Mesenchymal stem cell (in vitro differentiated cells and primary cell): ENCODE data around the gene DUSP21.

Source experiments
- DNase-seq: peaks from one replicate; pipeline ENCODE4 v3.0.0-alpha.2; 2013
- H2AFZ ChIP-seq: one replicate; pipeline ENCODE4 v1.6.1; 2013; ENCODE audit warnings: low read depth, mild to moderate bottlenecking, control low read depth, inconsistent platforms, low read length, moderate library complexity
- H2AK5ac ChIP-seq: 2 replicates; pipeline ENCODE4 v1.6.1; 2013; ENCODE audit warnings: low read length, moderate library complexity, mild to moderate bottlenecking, inconsistent platforms; ENCODE audit not compliant: severe bottlenecking
- H2BK120ac ChIP-seq: one replicate; pipeline ENCODE4 v1.6.1; 2013; ENCODE audit warnings: low read depth, mild to moderate bottlenecking, inconsistent platforms, low read length, moderate library complexity
- H2BK12ac ChIP-seq, 2 experiments: one replicate each; pipeline ENCODE4 v1.6.1; 2013; ENCODE audit warnings: inconsistent platforms in 2 of 2, low read length in 2 of 2, mild to moderate bottlenecking in 2 of 2, moderate library complexity in 2 of 2, control low read depth in 1 of 2
- H2BK15ac ChIP-seq: one replicate; pipeline ENCODE4 v1.6.1; 2013; ENCODE audit warnings: mild to moderate bottlenecking, low read depth, inconsistent platforms; ENCODE audit not compliant: poor library complexity, severe bottlenecking
- H2BK5ac ChIP-seq: 2 replicates; pipeline ENCODE4 v1.6.1; 2013; ENCODE audit warnings: low read depth, mild to moderate bottlenecking, low read length, control low read depth, inconsistent platforms; ENCODE audit not compliant: poor library complexity, severe bottlenecking
- H3K14ac ChIP-seq, 2 experiments: one replicate each; pipeline ENCODE4 v1.6.1; 2013; ENCODE audit warnings: inconsistent platforms in 2 of 2, low read length in 2 of 2, control low read depth in 1 of 2, mild to moderate bottlenecking in 1 of 2, moderate library complexity in 1 of 2
- H3K18ac ChIP-seq, 2 experiments: one replicate each; pipeline ENCODE4 v1.6.1; 2013; ENCODE audit warnings: inconsistent platforms in 2 of 2, low read length in 2 of 2, control low read depth in 1 of 2, low read depth in 1 of 2, mild to moderate bottlenecking in 1 of 2
- H3K23ac ChIP-seq, 2 experiments: one replicate each; pipeline ENCODE4 v1.6.1; 2013; ENCODE audit warnings: inconsistent platforms in 2 of 2, low read length in 2 of 2, mild to moderate bottlenecking in 2 of 2, moderate library complexity in 2 of 2, control low read depth in 1 of 2
- H3K27ac ChIP-seq: 2 replicates; pipeline ENCODE4 v1.5.1; 2013; ENCODE audit warnings: mild to moderate bottlenecking, moderate library complexity, low read length, control low read depth, inconsistent platforms; ENCODE audit not compliant: poor library complexity, severe bottlenecking
- H3K27me3 ChIP-seq, 2 experiments: 2 replicates each; pipeline versions ENCODE4 v1.6.1 to v1.7.0; 2013; ENCODE audit warnings: low read length in 2 of 2, mild to moderate bottlenecking in 2 of 2, moderate library complexity in 2 of 2, control low read depth in 1 of 2, inconsistent platforms in 1 of 2; ENCODE audit not compliant: control insufficient read depth in 1 of 2, insufficient read depth in 1 of 2
- H3K36me3 ChIP-seq, 2 experiments: 2 replicates each; pipeline versions ENCODE4 v1.6.1 to v1.7.0; 2013; ENCODE audit warnings: low read length in 2 of 2, control low read depth in 1 of 2, inconsistent platforms in 1 of 2, low read depth in 1 of 2, mild to moderate bottlenecking in 1 of 2; ENCODE audit not compliant: insufficient read depth in 2 of 2, control insufficient read depth in 1 of 2
- H3K4ac ChIP-seq, 2 experiments: one replicate each; pipeline ENCODE4 v1.6.1; 2013; ENCODE audit warnings: inconsistent platforms in 2 of 2, low read length in 2 of 2, mild to moderate bottlenecking in 2 of 2, moderate library complexity in 2 of 2, control low read depth in 1 of 2, low read depth in 1 of 2
- H3K4me1 ChIP-seq: 2 replicates; pipeline ENCODE4 v1.6.1; 2013; ENCODE audit warnings: low read depth, low read length, control low read depth; ENCODE audit not compliant: control insufficient read depth, insufficient read depth
- H3K4me2 ChIP-seq: 2 replicates; pipeline ENCODE4 v1.6.1; 2013; ENCODE audit warnings: low read length, mild to moderate bottlenecking, inconsistent platforms; ENCODE audit not compliant: poor library complexity, severe bottlenecking
- H3K4me3 ChIP-seq, 2 experiments: 2 replicates each; pipeline versions ENCODE4 v1.5.1 to v1.7.0; 2013; ENCODE audit warnings: low read length in 2 of 2, mild to moderate bottlenecking in 2 of 2, control low read depth in 1 of 2, low read depth in 1 of 2; ENCODE audit not compliant: insufficient read depth in 1 of 2
- H3K79me1 ChIP-seq: replicated peaks from 2 replicates; pipeline ENCODE4 v1.6.1; 2013; ENCODE audit warnings: mild to moderate bottlenecking, control low read depth, low read length, inconsistent platforms; ENCODE audit not compliant: poor library complexity, severe bottlenecking
- H3K9ac ChIP-seq: 2 replicates; pipeline ENCODE4 v1.7.0; 2013; ENCODE audit warnings: mild to moderate bottlenecking, low read length, moderate library complexity
- H3K9me3 ChIP-seq: 2 replicates; pipeline ENCODE4 v1.7.0; 2013; ENCODE audit warnings: mild to moderate bottlenecking, low read length; ENCODE audit not compliant: control insufficient read depth
- H4K8ac ChIP-seq: one replicate; pipeline ENCODE4 v1.6.1; 2013; ENCODE audit warnings: inconsistent platforms, mild to moderate bottlenecking, low read length, moderate library complexity
- H4K91ac ChIP-seq: one replicate; pipeline ENCODE4 v1.6.1; 2013; ENCODE audit warnings: mild to moderate bottlenecking, low read length, inconsistent platforms
- WGBS: methylation state at CpG from one replicate; pipeline ENCODE4 v1.1.7; 2013; ENCODE audit warnings: mixed read lengths; 5-methylcytosine and 5-hydroxymethylcytosine counted together

DUSP21 gene

DNA sequence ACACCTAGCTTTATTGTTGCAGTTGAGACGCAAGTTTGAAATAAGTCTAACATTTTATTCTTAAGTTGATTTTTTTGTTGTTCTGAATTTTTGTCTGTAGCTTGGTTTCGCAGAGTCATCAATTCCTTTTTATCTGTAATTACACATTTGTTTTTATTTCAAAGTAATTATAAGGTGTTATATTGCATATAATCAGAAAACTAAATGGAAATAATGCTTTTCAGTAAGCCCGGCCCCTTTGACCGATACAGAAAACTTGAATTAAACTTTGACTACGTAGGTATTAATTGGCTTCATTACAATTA, 31.3 kb downstream of the DUSP21 start:
- H2BK120ac ChIP-seq: no peak overlapping the region
- no peak overlapping the region for H3K18ac ChIP-seq
- no peak overlapping the region for H3K4ac ChIP-seq
- H2BK12ac ChIP-seq: no peak overlapping the region
- H3K4me3 ChIP-seq: peak overlapping the region in 1 of 2 experiments; percentile 90
- H3K14ac ChIP-seq: no peak overlapping the region
- no peaks in the 10 kb centered on the region for H3K4me1 ChIP-seq
- H3K27me3 ChIP-seq: no peaks in the 10 kb centered on the region
- H3K79me1 ChIP-seq: no peaks in the 10 kb centered on the region
- H2BK5ac ChIP-seq: no peak overlapping the region
- no peak overlapping the region for H3K23ac ChIP-seq
- H2BK15ac ChIP-seq: no peak overlapping the region
- H2AFZ ChIP-seq: no peak overlapping the region
- H3K27ac ChIP-seq: no peak overlapping the region
- no peak overlapping the region for H2AK5ac ChIP-seq
- H3K36me3 ChIP-seq: peaks cover 0 to 6% of the 10 kb centered on the region in 2 experiments
- H3K4me2 ChIP-seq: peak overlapping the region; percentile 34
- DNase-seq: no peak
- H4K8ac ChIP-seq: no peak overlapping the region
- H4K91ac ChIP-seq: no peak overlapping the region
- no peaks in the 10 kb centered on the region for H3K9me3 ChIP-seq
- H3K9ac ChIP-seq: peak overlapping the region; percentile 95
- WGBS: 81% methylated on average over 3 of the region's 5 CpGs

DNA sequence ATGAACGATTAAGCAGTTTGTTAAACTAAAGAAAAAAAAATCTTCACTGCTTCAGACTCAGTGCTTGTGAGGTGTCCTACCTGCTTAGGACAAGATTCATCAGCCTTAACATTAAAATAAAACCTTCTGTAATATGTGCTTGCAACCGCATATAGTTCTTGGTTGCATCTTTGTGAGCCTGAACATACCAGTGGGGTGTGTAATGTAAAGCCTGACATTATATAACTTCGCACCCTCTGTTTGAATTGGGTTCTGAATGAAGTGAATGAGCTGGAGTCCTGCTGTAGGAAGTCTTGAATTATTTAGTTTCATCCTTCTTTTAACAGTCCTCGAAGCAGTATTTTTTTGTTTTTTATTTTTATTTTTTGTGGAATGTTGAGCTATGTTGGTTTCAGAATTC, 32.3 kb downstream of the DUSP21 start:
- Histone ChIP-seq H2BK5ac (no peak overlapping the region), H4K91ac (no peak overlapping the region), H3K27ac (no peak overlapping the region), H3K9me3 (no peaks in the 10 kb centered on the region), H3K4me2 (peak overlapping the region; percentile 53), H3K14ac (no peak overlapping the region), H2AK5ac (no peak overlapping the region), H3K4me3 (peak overlapping the region in 1 of 2 experiments; percentile 90), H3K23ac (no peak overlapping the region), H2BK12ac (no peak overlapping the region), H3K18ac (no peak overlapping the region), H3K79me1 (no peaks in the 10 kb centered on the region), H4K8ac (no peak overlapping the region), H3K9ac (peak overlapping the region; percentile 95), H2BK120ac (no peak overlapping the region), H3K36me3 (peaks cover 0 to 6% of the 10 kb centered on the region in 2 experiments), H2AFZ (no peak overlapping the region), H3K4me1 (no peaks in the 10 kb centered on the region), H3K27me3 (no peaks in the 10 kb centered on the region), H2BK15ac (no peak overlapping the region), H3K4ac (no peak overlapping the region)
- DNase-seq: no peak
- 92% methylated on average over 2 of the region's 4 CpGs for WGBS

DNA sequence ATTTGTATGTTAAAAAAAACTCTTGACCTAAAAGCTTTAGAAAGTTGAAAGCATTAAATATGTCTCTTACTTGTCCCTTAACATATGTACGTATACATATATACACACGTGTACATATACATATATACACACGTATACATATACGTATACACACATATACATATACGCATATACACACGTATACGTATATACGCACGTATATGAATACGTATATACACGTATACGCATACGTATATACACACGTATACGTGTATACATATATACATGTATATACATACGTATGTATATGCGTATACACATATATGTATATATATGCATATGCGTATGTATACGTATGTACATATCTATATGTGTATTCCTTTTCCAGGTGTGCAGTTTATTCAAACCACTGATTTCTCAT, 32.9 kb downstream of the DUSP21 start:
- 89% methylated on average over 8 of the region's 19 CpGs for WGBS

DNA sequence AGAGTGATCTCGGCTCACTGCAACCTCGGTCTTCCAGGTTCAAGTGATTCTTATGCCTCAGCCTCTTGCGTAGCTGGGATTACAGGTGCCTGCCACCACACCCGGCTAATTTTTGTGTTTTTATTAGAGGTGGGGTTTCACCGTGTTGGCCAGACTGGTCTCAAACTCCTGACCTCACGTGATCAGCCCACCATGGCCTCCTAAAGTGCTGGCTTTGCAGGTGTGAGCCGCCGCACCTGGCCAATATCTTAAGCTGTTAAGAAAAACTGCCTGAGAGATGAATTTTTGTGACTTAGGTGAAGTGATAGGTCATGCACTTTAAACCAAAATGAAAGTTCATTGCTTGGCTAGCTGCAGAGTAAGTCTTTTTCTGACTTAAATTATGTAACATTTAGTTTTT, 35.0 kb downstream of the DUSP21 start:
- no peak overlapping the region for H2BK12ac ChIP-seq
- no peak overlapping the region for H2BK120ac ChIP-seq

More for the DNA sequence above, 32.9 kb downstream of the DUSP21 start:
- no peak overlapping the region for H2BK5ac ChIP-seq
- no peak overlapping the region for H2BK15ac ChIP-seq
- H3K27me3 ChIP-seq: no peaks in the 10 kb centered on the region
- no peak overlapping the region for H3K23ac ChIP-seq
- no peak overlapping the region for H3K4ac ChIP-seq
- no peak for DNase-seq
- no peak overlapping the region for H2BK120ac ChIP-seq
- H3K4me1 ChIP-seq: no peaks in the 10 kb centered on the region
- no peak overlapping the region for H2BK12ac ChIP-seq
- no peak overlapping the region for H3K4me2 ChIP-seq
- no peaks in the 10 kb centered on the region for H3K9me3 ChIP-seq
- no peak overlapping the region for H2AFZ ChIP-seq
- H3K9ac ChIP-seq: peak overlapping the region; percentile 0
- no peak overlapping the region for H3K18ac ChIP-seq
- H2AK5ac ChIP-seq: no peak overlapping the region
- H3K79me1 ChIP-seq: no peaks in the 10 kb centered on the region
- H4K91ac ChIP-seq: no peak overlapping the region
- no peak overlapping the region for H3K14ac ChIP-seq
- peak overlapping the region in 1 of 2 experiments; percentile 1 for H3K4me3 ChIP-seq
- no peak overlapping the region for H4K8ac ChIP-seq
- H3K27ac ChIP-seq: no peak overlapping the region
- peaks cover 0 to 6% of the 10 kb centered on the region in 2 experiments for H3K36me3 ChIP-seq

More for the DNA sequence above, 35.0 kb downstream of the DUSP21 start:
- Histone ChIP-seq H3K27ac (no peak overlapping the region), H3K36me3 (peaks cover 0 to 6% of the 10 kb centered on the region in 2 experiments), H3K4me3 (no peak overlapping the region), H4K91ac (no peak overlapping the region), H2AFZ (no peak overlapping the region), H3K4ac (no peak overlapping the region), H3K4me2 (no peak overlapping the region), H3K18ac (no peak overlapping the region), H3K14ac (no peak overlapping the region), H2AK5ac (no peak overlapping the region), H2BK5ac (no peak overlapping the region), H3K23ac (no peak overlapping the region), H2BK15ac (no peak overlapping the region), H3K79me1 (no peaks in the 10 kb centered on the region), H3K9ac (no peak overlapping the region), H4K8ac (no peak overlapping the region), H3K27me3 (no peaks in the 10 kb centered on the region), H3K9me3 (no peaks in the 10 kb centered on the region), H3K4me1 (no peaks in the 10 kb centered on the region)
- no peak for DNase-seq
- over 99% methylated on average over 8 of the region's 8 CpGs for WGBS
